ENCODE results near the gene FHL5.
"Not testable (repeated sequence)": the region's sequence is repeated elsewhere in the genome, so short reads cannot be mapped to it uniquely, and the experiment has no call there.

FHL5 gene

GRCh38 chr6:96562886-96563285 lies at the start of gene FHL5:
Gene FHL5, plus strand, starts transcription at chr6:96563128. Its CDS starts 40,486 bp downstream, at chr6:96603614.
- in situ Hi-C loops (cut with HindIII; ENCODE audit: low pct_unique_long_range_greater_than_20kb, low sequenced_read_pairs) = no loop called here
- DNase-seq (ENCODE audit: low read depth in 1 of 2, low spot score in 1 of 2) = no peak
- TF ChIP-seq JUND (IDR thresholded peaks at IDR 0.05; ENCODE audit: low read depth) = no peak

GRCh38 chr6:96520171-96521115 lies 42.5 kb upstream of the FHL5 start:
- TF ChIP-seq JUND (IDR thresholded peaks at IDR 0.05; ENCODE audit: low read depth) = no peak
- in situ Hi-C loops (cut with HindIII; ENCODE audit: low pct_unique_long_range_greater_than_20kb, low sequenced_read_pairs) = no loop called here
- peak in 1 of 2 experiments; percentile 45 for DNase-seq (ENCODE audit: low read depth in 1 of 2, low spot score in 1 of 2)

- DNase-seq (ENCODE audit: low read depth in 1 of 2, low spot score in 1 of 2) = no peak
- in situ Hi-C loops (cut with HindIII; ENCODE audit: low pct_unique_long_range_greater_than_20kb, low sequenced_read_pairs) = no loop called here
- TF ChIP-seq JUND (IDR thresholded peaks at IDR 0.05; ENCODE audit: low read depth) = no peak
Measured at GRCh38 chr6:96521306-96521643, 41.7 kb upstream of the FHL5 start.

- no peak for TF ChIP-seq JUND (IDR thresholded peaks at IDR 0.05; ENCODE audit: low read depth)
- in situ Hi-C loops (cut with HindIII; ENCODE audit: low pct_unique_long_range_greater_than_20kb, low sequenced_read_pairs) = no loop called here
- peak; percentile 18 to 92 for DNase-seq (ENCODE audit: low read depth in 1 of 2, low spot score in 1 of 2)
Measured at GRCh38 chr6:96521644-96522464, 41.1 kb upstream of the FHL5 start, which contains the start of gene UFL1. Gene UFL1, plus strand, starts transcription at chr6:96521806. Its CDS starts 68 bp downstream, at chr6:96521874.

GRCh38 chr6:96522465-96523009 lies 40.4 kb upstream of the FHL5 start:
- no peak for TF ChIP-seq JUND (IDR thresholded peaks at IDR 0.05; ENCODE audit: low read depth)
- no peak for DNase-seq (ENCODE audit: low read depth in 1 of 2, low spot score in 1 of 2)
- in situ Hi-C loops (cut with HindIII; ENCODE audit: low pct_unique_long_range_greater_than_20kb, low sequenced_read_pairs) = no loop called here

- DNase-seq (ENCODE audit: low read depth in 1 of 2, low spot score in 1 of 2) = no peak
- in situ Hi-C loops (cut with HindIII; ENCODE audit: low pct_unique_long_range_greater_than_20kb, low sequenced_read_pairs) = no loop called here
- no peak for TF ChIP-seq JUND (IDR thresholded peaks at IDR 0.05; ENCODE audit: low read depth)
Measured at GRCh38 chr6:96528193-96528592, 34.7 kb upstream of the FHL5 start.

- no peak for DNase-seq (ENCODE audit: low read depth in 1 of 2, low spot score in 1 of 2)
- TF ChIP-seq JUND (IDR thresholded peaks at IDR 0.05; ENCODE audit: low read depth) = no peak
- in situ Hi-C loops (cut with HindIII; ENCODE audit: low pct_unique_long_range_greater_than_20kb, low sequenced_read_pairs) = no loop called here
Measured at GRCh38 chr6:96532399-96532798, 30.5 kb upstream of the FHL5 start.

GRCh38 chr6:96537726-96538125 lies 25.2 kb upstream of the FHL5 start:
- DNase-seq (ENCODE audit: low read depth in 1 of 2, low spot score in 1 of 2) = no peak
- TF ChIP-seq JUND (IDR thresholded peaks at IDR 0.05; ENCODE audit: low read depth) = no peak
- in situ Hi-C loops (cut with HindIII; ENCODE audit: low pct_unique_long_range_greater_than_20kb, low sequenced_read_pairs) = no loop called here

GRCh38 chr6:96542702-96543101 lies 20.2 kb upstream of the FHL5 start:
- peak in 1 of 2 experiments; percentile 25 for DNase-seq (ENCODE audit: low read depth in 1 of 2, low spot score in 1 of 2)
- in situ Hi-C loops (cut with HindIII; ENCODE audit: low pct_unique_long_range_greater_than_20kb, low sequenced_read_pairs) = no loop called here
- TF ChIP-seq JUND (IDR thresholded peaks at IDR 0.05; ENCODE audit: low read depth) = no peak

GRCh38 chr6:96545882-96546281 lies 17.0 kb upstream of the FHL5 start:
- in situ Hi-C loops (cut with HindIII; ENCODE audit: low pct_unique_long_range_greater_than_20kb, low sequenced_read_pairs) = no loop called here

GRCh38 chr6:96547654-96548053 lies 15.3 kb upstream of the FHL5 start:
- no peak for TF ChIP-seq JUND (IDR thresholded peaks at IDR 0.05; ENCODE audit: low read depth)
- in situ Hi-C loops (cut with HindIII; ENCODE audit: low pct_unique_long_range_greater_than_20kb, low sequenced_read_pairs) = no loop called here
- no peak for DNase-seq (ENCODE audit: low read depth in 1 of 2, low spot score in 1 of 2)

More at GRCh38 chr6:96545882-96546281, 17.0 kb upstream of the FHL5 start:
- TF ChIP-seq JUND (IDR thresholded peaks at IDR 0.05; ENCODE audit: low read depth) = no peak
- DNase-seq (ENCODE audit: low read depth in 1 of 2, low spot score in 1 of 2) = no peak

GRCh38 chr6:96554558-96554957 lies 8.4 kb upstream of the FHL5 start:
- in situ Hi-C loops (cut with HindIII; ENCODE audit: low pct_unique_long_range_greater_than_20kb, low sequenced_read_pairs) = no loop called here
- no peak for TF ChIP-seq JUND (IDR thresholded peaks at IDR 0.05; ENCODE audit: low read depth)
- DNase-seq (ENCODE audit: low read depth in 1 of 2, low spot score in 1 of 2) = no peak

- DNase-seq (ENCODE audit: low read depth in 1 of 2, low spot score in 1 of 2); in situ Hi-C loops (cut with HindIII; ENCODE audit: low pct_unique_long_range_greater_than_20kb, low sequenced_read_pairs): not testable (repeated sequence)
Measured at GRCh38 chr6:96559740-96560139, 3.2 kb upstream of the FHL5 start.

Data from T47D (cell line).